Common myeloid progenitor, CD34-positive (primary cell): ENCODE measurements around the gene PARL.

ENCODE experiments used
- CTCF ChIA-PET: fragments of 350-600 bp; sonication (Branson Sonifier 250); formaldehyde crosslinking; loops from one replicate; lab custom pipeline; 2021; ENCODE audit warnings: antibody characterized with exemption; lab: Charles Lee
- POLR2A ChIA-PET: fragments of 350-600 bp; sonication (Branson Sonifier 250); formaldehyde crosslinking; loops from one replicate; lab custom pipeline; 2021; ENCODE audit warnings: antibody characterized with exemption; lab: Charles Lee
- DNase-seq, 3 donors: peaks; one replicate each; pipeline versions ENCODE4 v3.0.0 to v3.0.0-alpha.2; 2013
- H3K27ac ChIP-seq, 2 experiments: 1 replicate in 1 of 2; 2 replicates in 1 of 2; pipeline ENCODE4 v1.7.0; 2013; ENCODE audit warnings: inconsistent platforms in 2 of 2, low read length in 2 of 2, mild to moderate bottlenecking in 2 of 2, low read depth in 1 of 2, moderate library complexity in 1 of 2; ENCODE audit not compliant: severe bottlenecking in 2 of 2, insufficient read depth in 1 of 2, poor library complexity in 1 of 2
- H3K27me3 ChIP-seq, 5 experiments: replicated peaks in 2 of 5; 1 replicate in 3 of 5; 2 replicates in 2 of 5; pipeline versions ENCODE4 v1.6.1 to v1.7.0; 2013; ENCODE audit warnings: low read length in 4 of 5, mild to moderate bottlenecking in 2 of 5, moderate library complexity in 2 of 5, inconsistent platforms in 1 of 5; ENCODE audit not compliant: insufficient read depth in 5 of 5, control insufficient read depth in 4 of 5
- H3K36me3 ChIP-seq, 4 experiments: 1 replicate in 2 of 4; 2 replicates in 2 of 4; pipeline versions ENCODE4 v1.6.1 to v1.7.0; 2013; ENCODE audit warnings: low read length in 3 of 4, control low read depth in 1 of 4, mild to moderate bottlenecking in 1 of 4; ENCODE audit not compliant: control insufficient read depth in 4 of 4, insufficient read depth in 4 of 4
- H3K4me1 ChIP-seq, 4 experiments: 1 replicate in 3 of 4; 2 replicates in 1 of 4; pipeline versions ENCODE4 v1.6.1 to v1.7.1; 2013; ENCODE audit warnings: low read length in 3 of 4, mild to moderate bottlenecking in 3 of 4, control low read depth in 1 of 4, inconsistent platforms in 1 of 4, moderate library complexity in 1 of 4; ENCODE audit not compliant: control insufficient read depth in 4 of 4, insufficient read depth in 4 of 4; ENCODE audit errors: control extremely low read depth in 1 of 4
- H3K4me3 ChIP-seq, 7 experiments: 1 replicate in 4 of 7; 2 replicates in 3 of 7; pipeline versions ENCODE4 v1.5.1 to v1.7.0; 2013; ENCODE audit warnings: mild to moderate bottlenecking in 7 of 7, low read length in 6 of 7, moderate library complexity in 6 of 7, inconsistent platforms in 2 of 7, low read depth in 2 of 7, control low read depth in 1 of 7; ENCODE audit not compliant: insufficient read depth in 4 of 7, control insufficient read depth in 1 of 7; ENCODE audit errors: extremely low read depth in 1 of 7
- H3K9me3 ChIP-seq, 5 experiments: 1 replicate in 4 of 5; 2 replicates in 1 of 5; pipeline versions ENCODE4 v1.6.1 to v1.7.1; 2013; ENCODE audit warnings: low read length in 4 of 5, mild to moderate bottlenecking in 2 of 5, inconsistent platforms in 1 of 5, low read depth in 1 of 5, moderate library complexity in 1 of 5; ENCODE audit not compliant: control insufficient read depth in 4 of 5, insufficient read depth in 2 of 5; ENCODE audit errors: control extremely low read depth in 1 of 5
- WGBS: methylation state at CpG from one replicate; pipeline ENCODE4 v1.1.5; 2013; ENCODE audit not compliant: insufficient coverage; 5-methylcytosine and 5-hydroxymethylcytosine counted together

PARL gene

GRCh38 chr3:183837390-183837789, 47.3 kb downstream of the PARL start:
- no peak overlapping the region for H3K4me3 ChIP-seq
- CTCF ChIA-PET, result interaction anchor here (0.6 kb wide), 1 partner anchor 31 kb away, joined by 3 read pairs; no protein-coding TSS in a partner anchor
- DNase-seq, result no peak

GRCh38 chr3:183833516-183833915, 51.2 kb downstream of the PARL start:
- Histone ChIP-seq H3K4me3 (no peak overlapping the region), H3K36me3 (peaks cover 19 to 73% (median 50%) of the 10 kb centered on the region in 4 experiments)
- CTCF ChIA-PET, result interaction anchor here (0.8 to 1.1 kb wide), 2 partner anchors 8 to 28 kb away, joined by 3 read pairs; partner anchors contain the start of gene MAP6D1

More at GRCh38 chr3:183837390-183837789, 47.3 kb downstream of the PARL start:
- peaks cover 13 to 81% (median 56%) of the 10 kb centered on the region in 4 experiments for H3K36me3 ChIP-seq
- H3K27ac ChIP-seq, result no peak overlapping the region
- no peaks in the 10 kb centered on the region for H3K27me3 ChIP-seq
- POLR2A ChIA-PET, result no interaction called here
- H3K9me3 ChIP-seq, result no peaks in the 10 kb centered on the region
- no peaks in the 10 kb centered on the region for H3K4me1 ChIP-seq
- 97% methylated on average over 9 of the region's 9 CpGs for WGBS

GRCh38 chr3:183830187-183830586, 54.5 kb downstream of the PARL start:
- Histone ChIP-seq H3K9me3 (no peaks in the 10 kb centered on the region), H3K4me3 (no peak overlapping the region), H3K36me3 (peaks cover 18 to 60% (median 44%) of the 10 kb centered on the region in 4 experiments), H3K27ac (no peak overlapping the region), H3K27me3 (no peaks in the 10 kb centered on the region), H3K4me1 (peaks cover 0 to 6% (median 3%) of the 10 kb centered on the region in 4 experiments)
- CTCF ChIA-PET, result interaction anchor here (1.0 to 3.6 kb wide), 3 partner anchors 8 to 54 kb away, joined by 3 to 15 read pairs (median 12); partner anchors contain the start of gene PARL
- POLR2A ChIA-PET, result no interaction called here
- DNase-seq, result no peak
- 100% methylated on average over 9 of the region's 9 CpGs for WGBS

More at GRCh38 chr3:183833516-183833915, 51.2 kb downstream of the PARL start:
- Histone ChIP-seq H3K4me1 (no peaks in the 10 kb centered on the region), H3K9me3 (no peaks in the 10 kb centered on the region), H3K27ac (no peak overlapping the region), H3K27me3 (no peaks in the 10 kb centered on the region)
- WGBS, result 100% methylated on average over 6 of the region's 6 CpGs
- POLR2A ChIA-PET, result no interaction called here
- DNase-seq, result no peak

GRCh38 chr3:183829466-183829865, 55.2 kb downstream of the PARL start:
- H3K36me3 ChIP-seq, result peaks cover 16 to 56% (median 44%) of the 10 kb centered on the region in 4 experiments
- ChIA-PET CTCF (interaction anchor here (1.0 to 3.6 kb wide), 2 partner anchors 7 to 55 kb away, joined by 3 to 12 read pairs; partner anchors contain the start of gene PARL), POLR2A (no interaction called here)
- peaks cover under 1 to 13% (median 9%) of the 10 kb centered on the region in 4 experiments for H3K4me1 ChIP-seq
- H3K4me3 ChIP-seq, result no peak overlapping the region
- no peaks in the 10 kb centered on the region for H3K27me3 ChIP-seq
- DNase-seq, result no peak
- no peaks in the 10 kb centered on the region for H3K9me3 ChIP-seq
- H3K27ac ChIP-seq, result no peak overlapping the region
- WGBS, result 97% methylated on average over 5 of the region's 9 CpGs

- Histone ChIP-seq H3K4me1 (peaks cover 5 to 20% (median 17%) of the 10 kb centered on the region in 4 experiments), H3K9me3 (no peaks in the 10 kb centered on the region), H3K27ac (no peak overlapping the region), H3K36me3 (peaks cover 16 to 46% (median 36%) of the 10 kb centered on the region in 4 experiments), H3K4me3 (peak overlapping the region in 1 of 7 experiments; percentile 22), H3K27me3 (no peaks in the 10 kb centered on the region)
- DNase-seq, result no peak
- WGBS, result 93% methylated on average over 7 of the region's 7 CpGs
- CTCF ChIA-PET, result interaction anchor here (4.3 kb wide), 1 partner anchor 56 kb away, joined by 26 read pairs; the partner anchor contains the start of gene PARL
- POLR2A ChIA-PET, result interaction anchor here (0.6 kb wide), 1 partner anchor 14 kb away, joined by 3 read pairs; no protein-coding TSS in a partner anchor
Measured at GRCh38 chr3:183828538-183828870, 56.2 kb downstream of the PARL start.

- 91% methylated on average over 13 of the region's 14 CpGs for WGBS
- POLR2A ChIA-PET, result no interaction called here
Measured at GRCh38 chr3:183827809-183828537, 56.7 kb downstream of the PARL start.

More at GRCh38 chr3:183827809-183828537, 56.7 kb downstream of the PARL start:
- Histone ChIP-seq H3K27me3 (no peaks in the 10 kb centered on the region), H3K27ac (no peak overlapping the region), H3K4me3 (no peak overlapping the region), H3K4me1 (peaks cover 5 to 20% (median 17%) of the 10 kb centered on the region in 4 experiments), H3K9me3 (no peaks in the 10 kb centered on the region), H3K36me3 (peaks cover 16 to 41% (median 32%) of the 10 kb centered on the region in 4 experiments)
- DNase-seq, result no peak
- CTCF ChIA-PET, result interaction anchor here (1.0 to 4.3 kb wide), 4 partner anchors 9 to 57 kb away, joined by 3 to 26 read pairs (median 4); partner anchors contain the start of gene PARL
